MV-4-11 (cell line): ENCODE measurements around the gene FANCM.
"Not testable (repeated sequence)": the region's sequence is repeated elsewhere in the genome, so short reads cannot be mapped to it uniquely, and the experiment has no call there.

Experiments used
- DNase-seq: peaks from one replicate; lab custom pipeline; 2025; lab: John Stamatoyannopoulos, UW

Gene FANCM

GRCh38 chr14:45140661-45141187 lies 5.0 kb downstream of the FANCM start:
- DNase-seq = no peak

GRCh38 chr14:45142083-45142482 lies 6.4 kb downstream of the FANCM start:
- peak; percentile 61 for DNase-seq

GRCh38 chr14:45144658-45145057 lies 8.9 kb downstream of the FANCM start:
- peak; percentile 38 for DNase-seq

GRCh38 chr14:45145214-45145613 lies 9.5 kb downstream of the FANCM start:
- no peak for DNase-seq

- no peak for DNase-seq
Observed at GRCh38 chr14:45149602-45150001, 13.9 kb downstream of the FANCM start.

- DNase-seq = no peak
Observed at GRCh38 chr14:45150386-45150890, 14.7 kb downstream of the FANCM start.

GRCh38 chr14:45156067-45156466 lies 20.3 kb downstream of the FANCM start:
- DNase-seq = no peak

GRCh38 chr14:45169906-45170305 lies 34.2 kb downstream of the FANCM start:
- DNase-seq = no peak

- DNase-seq = peak; percentile 95
Observed at GRCh38 chr14:45177076-45177475, 41.3 kb downstream of the FANCM start.

GRCh38 chr14:45181329-45181728 lies 45.6 kb downstream of the FANCM start:
- no peak for DNase-seq

GRCh38 chr14:45181806-45182205 lies 46.1 kb downstream of the FANCM start:
- DNase-seq = no peak

GRCh38 chr14:45185100-45185814 lies 49.5 kb downstream of the FANCM start:
- DNase-seq = no peak

GRCh38 chr14:45194964-45195363 lies 59.2 kb downstream of the FANCM start:
- no peak for DNase-seq

GRCh38 chr14:45198551-45198950 lies 62.8 kb downstream of the FANCM start:
- DNase-seq = no peak

GRCh38 chr14:45199230-45199629 lies 63.5 kb downstream of the FANCM start:
- no peak for DNase-seq

- DNase-seq = peak; percentile 44
Observed at GRCh38 chr14:45201905-45202304, 66.2 kb downstream of the FANCM start.

GRCh38 chr14:45204241-45204640 lies 68.5 kb downstream of the FANCM start:
- no peak for DNase-seq

- no peak for DNase-seq
Observed at GRCh38 chr14:45210159-45210558, 74.4 kb downstream of the FANCM start.

- DNase-seq = no peak
Observed at GRCh38 chr14:45211295-45211694, 75.6 kb downstream of the FANCM start.

GRCh38 chr14:45212231-45212630 lies 76.5 kb downstream of the FANCM start:
- no peak for DNase-seq

GRCh38 chr14:45213716-45214115 lies 78.0 kb downstream of the FANCM start:
- not testable (repeated sequence) for DNase-seq

- DNase-seq = not testable (repeated sequence)
Observed at GRCh38 chr14:45214341-45214740, 78.6 kb downstream of the FANCM start.

GRCh38 chr14:45222485-45223262 lies 86.9 kb downstream of the FANCM start:
- DNase-seq = no peak
